ENCODE data around the gene FOXP3. TPM values are rescaled to one million over a fixed set of nuclear protein-coding genes. Genes with fewer than 3 reads are reported as not detected.

FOXP3 gene
- total and polyA plus RNA-seq, 2 of the 4 experiments (the other 2 are of a cell fraction) = 0.05 TPM; not detected in 1

GRCh38 chrX:49204709-49205108, 59.8 kb downstream of the FOXP3 start:
- intact Hi-C loops (cut with micrococcal nuclease) (no loop called here), dilution Hi-C loops (cut with HindIII; ENCODE audit: low sequenced_read_pairs, unreplicated experiment) (no loop called here), in situ Hi-C loops (cut with MboI; ENCODE audit: low sequenced_read_pairs) (no loop called here)
- Histone ChIP-seq H2AK9ac (replicated peaks; ENCODE audit: low read depth, low read length, poor library complexity) (no peak overlapping the region), H2BK20ac (ENCODE audit: low read depth, low read length) (no peak overlapping the region), H3K23ac (ENCODE audit: low read depth, low read length) (no peak overlapping the region), H2BK120ac (ENCODE audit: low read depth, low read length) (no peak overlapping the region), H3K14ac (replicated peaks; ENCODE audit: low read depth, low read length) (no peak overlapping the region), H3K79me1 (ENCODE audit: low read depth in 1 of 2, low read length in 2 of 2) (no peaks in the 10 kb centered on the region), H3K4ac (ENCODE audit: low read depth, low read length) (no peak overlapping the region), H3K9ac (ENCODE audit: low read depth, low read length) (no peak overlapping the region), H2AFZ (replicated peaks; ENCODE audit: low read length, poor library complexity) (no peak overlapping the region), H3K9me3 (ENCODE audit: control insufficient read depth, insufficient read depth, low read length) (no peaks in the 10 kb centered on the region), H4K91ac (ENCODE audit: insufficient read depth, low read depth, low read length) (no peak overlapping the region), H2BK15ac (ENCODE audit: low read depth, low read length) (no peak overlapping the region), H3K36me3 (ENCODE audit: control insufficient read depth, insufficient read depth, low read length) (no peaks in the 10 kb centered on the region), H4K20me1 (ENCODE audit: insufficient read depth, low read length) (no peaks in the 10 kb centered on the region), H3K4me2 (ENCODE audit: low read depth, low read length) (no peak overlapping the region), H3K27ac (ENCODE audit: insufficient read depth, low read length) (no peak overlapping the region), H3K4me1 (ENCODE audit: control insufficient read depth, insufficient read depth, low read length) (no peaks in the 10 kb centered on the region), H4K5ac (ENCODE audit: low read depth, low read length) (no peak overlapping the region), H3K27me3 (ENCODE audit: control insufficient read depth, insufficient read depth, low read length) (peaks cover 13% of the 10 kb centered on the region), H3K18ac (ENCODE audit: low read depth, low read length) (no peak overlapping the region), H2AK5ac (ENCODE audit: low read depth, low read length) (no peak overlapping the region), H4K8ac (ENCODE audit: low read depth in 2 of 2, low read length in 2 of 2) (no peak overlapping the region), H3K4me3 (ENCODE audit: insufficient read depth, low read depth, low read length) (no peak overlapping the region), H3K56ac (ENCODE audit: extremely low read depth, insufficient read depth, low read length) (no peak overlapping the region), H2BK5ac (ENCODE audit: low read depth, low read length, poor library complexity, severe bottlenecking) (no peak overlapping the region), H3K9me1 (ENCODE audit: insufficient read depth, low read length) (no peaks in the 10 kb centered on the region)
- CTCF ChIA-PET = no interaction called here
- no peak for TF ChIP-seq RFX5 (IDR thresholded peaks at IDR 0.05; ENCODE audit: low read depth, low read length)
- no peak for TF ChIP-seq BHLHE40 (IDR thresholded peaks at IDR 0.05; ENCODE audit: low read depth, low read length)
- 33% methylated on average over 1 of the region's 4 CpGs; no CpG with 5 or more reads in 1 of the 2 experiments for WGBS, 2 experiments (ENCODE audit: extremely low coverage in 2 of 2, insufficient read length in 1 of 2)
- ATAC-seq (ENCODE audit: low read depth) (no peak), DNase-seq (no peak)
- no TSS peak for BruUV-seq (replicated peaks)
- POLR2A ChIA-PET (ENCODE audit: unreplicated experiment) = no interaction called here
